ENCODE results near the gene DDX39A. TPM values are rescaled to one million over a fixed set of nuclear protein-coding genes. Genes with fewer than 3 reads are reported as not detected.
A peak's percentile ranks its signal among the peaks of the same experiment; 100 is the strongest.
"Not testable (repeated sequence)": the region's sequence is repeated elsewhere in the genome, so short reads cannot be mapped to it uniquely, and the experiment has no call there.

The DDX39A gene
- total RNA-seq, 2 donors from 2014 or later, result 225 to 236 TPM

DNA sequence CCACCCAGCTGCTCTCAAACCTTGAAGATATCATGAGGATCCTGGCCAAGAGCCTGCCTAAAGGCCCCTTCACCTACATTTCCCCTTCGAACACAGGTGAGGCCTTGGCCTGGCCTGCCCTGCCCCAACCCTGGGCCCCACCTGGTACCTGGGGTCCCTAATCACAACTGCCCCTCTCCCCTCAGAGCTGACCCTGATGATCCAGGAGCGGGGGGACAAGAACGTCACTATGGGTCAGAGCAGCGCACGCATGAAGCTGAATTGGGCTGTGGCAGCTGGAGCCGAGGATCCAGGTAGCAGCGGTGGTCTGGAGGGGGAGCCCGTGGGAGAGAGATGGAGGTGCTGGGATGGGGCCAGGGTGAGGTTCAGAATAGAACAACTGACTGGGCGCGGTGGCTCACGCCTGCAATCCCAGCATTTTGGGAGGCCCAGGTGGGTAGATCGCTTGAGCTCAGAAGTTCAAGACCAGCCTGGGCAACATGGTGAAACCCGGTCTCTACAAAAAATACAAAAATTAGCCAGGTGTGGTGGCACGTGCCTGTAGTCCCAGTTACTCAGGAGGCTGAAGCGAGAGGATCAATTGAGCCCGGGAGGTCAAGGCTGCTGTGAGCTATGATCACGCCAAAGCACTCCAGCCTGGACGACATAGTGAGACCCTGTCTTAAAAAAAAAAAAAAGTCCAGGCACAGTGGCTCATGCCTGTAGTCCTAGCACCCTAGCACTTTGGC, 17.5 kb downstream of the DDX39A start:
- Mint-ChIP-seq H3K27me3 (ENCODE audit: low read depth) (no peaks in the 10 kb centered on the region), H3K4me1 (ENCODE audit: low read depth) (peaks cover 16% of the 10 kb centered on the region), H3K27ac (peak overlapping the region; percentile 58), H3K9me3 (no peaks in the 10 kb centered on the region), H3K4me3 (no peak overlapping the region), H3K36me3 (ENCODE audit: insufficient read depth in 2 of 2) (peaks cover 28 to 49% of the 10 kb centered on the region in 2 donors)
- ATAC-seq (replicated peaks in 1 of 2) (no peak), DNase-seq (no peak)

DNA sequence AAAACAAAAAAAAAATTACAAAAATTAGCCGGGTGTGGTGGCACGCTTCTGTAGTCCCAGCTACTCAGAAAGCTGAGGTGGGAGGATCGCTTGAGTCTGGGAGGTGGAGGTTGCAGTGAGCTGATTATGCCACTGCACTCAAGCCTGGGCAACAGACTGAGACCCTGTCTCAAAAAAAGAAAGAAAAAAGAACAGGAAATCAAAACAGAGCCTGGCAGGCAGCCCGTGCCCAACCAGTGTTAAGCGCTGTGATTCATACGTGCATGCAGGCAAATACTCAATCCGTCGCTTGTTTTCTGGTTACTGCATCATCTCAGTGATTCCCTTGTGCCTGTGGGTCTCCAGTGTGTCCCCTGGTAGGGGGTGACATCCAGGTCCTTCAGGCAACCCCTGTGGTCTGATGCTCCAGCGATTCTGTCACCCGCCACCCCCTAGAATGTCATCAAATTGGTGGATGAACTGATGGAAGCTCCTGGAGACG, 18.1 kb downstream of the DDX39A start:
- DNase-seq (no peak), ATAC-seq (replicated peaks in 1 of 2) (peak; percentile 1 to 6)
- Mint-ChIP-seq H3K27ac (peak overlapping the region; percentile 83), H3K4me1 (ENCODE audit: low read depth) (peaks cover 22% of the 10 kb centered on the region), H3K4me3 (no peak overlapping the region), H3K9me3 (no peaks in the 10 kb centered on the region), H3K27me3 (ENCODE audit: low read depth) (no peaks in the 10 kb centered on the region), H3K36me3 (ENCODE audit: insufficient read depth in 2 of 2) (peaks cover 29 to 45% of the 10 kb centered on the region in 2 donors)

DNA sequence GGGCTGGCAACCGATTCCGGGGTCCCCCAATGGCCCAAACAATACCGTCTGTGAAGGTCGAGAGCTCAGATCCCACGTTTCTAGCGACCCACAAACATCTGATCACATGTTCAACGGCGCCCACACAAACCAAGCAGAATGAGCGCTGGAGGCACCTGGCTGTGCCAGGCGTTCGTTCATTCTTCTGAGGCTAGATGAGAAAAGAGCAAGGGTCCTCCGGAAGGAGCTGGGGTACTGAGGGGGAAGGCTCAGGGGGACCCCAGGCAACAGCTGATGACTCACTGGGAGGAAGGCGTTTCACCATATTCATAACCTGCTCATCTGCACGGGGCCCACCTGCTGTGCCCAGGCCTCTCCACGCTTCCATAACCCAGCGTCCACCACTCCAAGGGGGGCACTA, 22.0 kb downstream of the DDX39A start:
- not testable (repeated sequence) for H3K9me3 Mint-ChIP-seq; H3K4me3 Mint-ChIP-seq; DNase-seq; ATAC-seq (replicated peaks in 1 of 2); H3K27me3 Mint-ChIP-seq (ENCODE audit: low read depth)
- Mint-ChIP-seq H3K4me1 (ENCODE audit: low read depth) (peaks cover 37% of the 10 kb centered on the region), H3K27ac (peak overlapping the region; percentile 93), H3K36me3 (ENCODE audit: insufficient read depth in 2 of 2) (peaks cover 19 to 28% of the 10 kb centered on the region in 2 donors)

DNA sequence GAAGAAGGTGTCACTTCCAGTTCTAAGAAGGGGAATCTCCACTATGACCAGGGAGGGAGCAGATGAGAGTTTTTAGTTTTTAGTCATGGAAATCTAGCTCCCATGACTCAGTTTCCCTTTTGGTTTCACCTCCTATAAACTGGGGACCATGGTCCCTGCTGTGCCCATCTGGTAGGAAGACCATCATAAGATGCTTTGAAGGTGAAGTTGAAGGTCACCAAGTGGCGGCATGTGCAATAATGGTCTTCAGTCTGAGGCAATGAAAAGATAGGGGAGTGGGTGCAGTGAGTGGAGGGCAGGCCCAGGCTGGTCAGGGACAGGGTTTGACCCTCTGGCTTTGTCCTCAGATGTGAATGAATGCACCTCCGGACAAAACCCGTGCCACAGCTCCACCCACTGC, 22.4 kb downstream of the DDX39A start:
- H3K36me3 Mint-ChIP-seq (ENCODE audit: insufficient read depth in 2 of 2), result peaks cover 19 to 28% of the 10 kb centered on the region in 2 donors
- DNase-seq; ATAC-seq (replicated peaks in 1 of 2); H3K4me3 Mint-ChIP-seq; H3K27me3 Mint-ChIP-seq (ENCODE audit: low read depth); H3K9me3 Mint-ChIP-seq: not testable (repeated sequence)
- peaks cover 37% of the 10 kb centered on the region for H3K4me1 Mint-ChIP-seq (ENCODE audit: low read depth)
- peak overlapping the region; percentile 93 for H3K27ac Mint-ChIP-seq

DNA sequence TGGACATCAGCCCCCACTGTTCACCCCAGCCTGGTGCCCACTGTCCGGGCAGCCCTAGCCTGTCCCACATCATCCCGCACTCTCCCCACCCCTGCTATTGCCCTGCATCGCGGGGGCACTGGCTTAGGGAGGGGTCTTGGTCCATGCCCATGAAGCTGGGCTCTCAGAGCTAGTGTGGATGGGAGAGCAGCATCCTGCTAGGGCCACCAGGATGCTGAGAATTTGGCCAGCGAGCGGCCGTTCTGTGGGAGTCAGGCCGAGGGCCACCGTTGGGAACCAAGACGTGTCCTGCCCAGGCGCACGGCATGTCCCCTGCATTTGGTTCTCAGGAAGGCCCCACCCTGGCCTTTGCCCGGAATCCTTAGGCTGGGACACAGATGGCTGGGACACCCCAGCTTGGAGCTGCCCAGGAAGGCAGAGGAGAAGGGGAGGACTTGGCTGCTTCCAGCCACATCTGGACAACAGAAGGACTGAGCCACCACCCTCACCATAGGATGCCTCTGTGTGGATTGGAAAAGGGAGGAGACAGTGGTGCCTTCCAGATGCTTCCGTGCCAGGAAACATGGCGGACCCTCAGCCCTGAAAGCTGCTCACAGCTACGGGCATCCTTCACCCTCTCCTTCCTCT, 23.3 kb downstream of the DDX39A start:
- no peak overlapping the region for H3K4me3 Mint-ChIP-seq
- no peaks in the 10 kb centered on the region for H3K9me3 Mint-ChIP-seq
- H3K27ac Mint-ChIP-seq, result peak overlapping the region; percentile 73
- H3K36me3 Mint-ChIP-seq (ENCODE audit: insufficient read depth in 2 of 2), result peaks cover 21 to 26% of the 10 kb centered on the region in 2 donors
- DNase-seq (no peak), ATAC-seq (replicated peaks in 1 of 2) (no peak)
- H3K27me3 Mint-ChIP-seq (ENCODE audit: low read depth), result no peaks in the 10 kb centered on the region
- peaks cover 33% of the 10 kb centered on the region for H3K4me1 Mint-ChIP-seq (ENCODE audit: low read depth)

DNA sequence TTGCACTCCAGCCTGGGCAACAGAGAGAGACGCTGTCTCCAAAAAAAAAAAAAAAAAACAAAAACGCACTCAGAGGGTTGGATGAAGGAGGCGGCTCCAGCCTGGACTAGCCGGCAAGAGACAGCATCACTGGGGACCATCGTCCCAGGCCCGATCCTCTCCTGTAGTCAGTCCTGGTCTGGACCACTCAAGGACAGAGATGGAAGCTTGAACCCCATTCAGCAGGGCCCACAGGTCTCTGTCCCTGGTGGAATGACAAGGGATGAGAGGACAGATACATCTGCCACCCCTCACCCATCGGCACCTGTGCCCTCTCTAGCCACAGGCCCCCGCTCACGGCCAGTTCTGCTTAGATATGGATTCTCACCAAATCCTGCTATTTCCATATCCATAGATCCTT, 23.9 kb downstream of the DDX39A start:
- Mint-ChIP-seq H3K4me1 (ENCODE audit: low read depth) (peaks cover 34% of the 10 kb centered on the region), H3K27ac (peak overlapping the region; percentile 33), H3K9me3 (no peaks in the 10 kb centered on the region), H3K27me3 (ENCODE audit: low read depth) (no peaks in the 10 kb centered on the region), H3K4me3 (no peak overlapping the region), H3K36me3 (ENCODE audit: insufficient read depth in 2 of 2) (peaks cover 24 to 27% of the 10 kb centered on the region in 2 donors)
- no peak for ATAC-seq (replicated peaks in 1 of 2)
- no peak for DNase-seq

DNA sequence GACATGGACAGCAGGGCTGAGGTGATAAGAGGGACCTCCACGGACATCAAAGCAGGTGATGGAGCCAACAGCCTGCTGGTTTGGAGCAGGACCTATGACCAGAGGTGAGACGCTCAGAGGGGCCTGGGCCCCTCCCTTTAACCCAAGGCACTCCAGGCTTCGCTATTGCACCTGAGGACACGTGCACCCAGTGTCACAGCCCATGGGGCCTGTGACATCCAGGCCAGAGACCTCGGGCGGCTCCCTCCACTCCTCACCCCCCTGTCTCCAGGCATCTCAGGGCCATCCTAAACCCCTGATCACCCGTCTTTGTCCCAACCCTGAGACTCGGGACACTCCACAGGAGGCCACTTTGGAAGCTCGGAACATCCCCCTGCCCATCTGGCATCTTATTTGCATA, 25.0 kb downstream of the DDX39A start:
- Mint-ChIP-seq H3K9me3 (no peaks in the 10 kb centered on the region), H3K36me3 (ENCODE audit: insufficient read depth in 2 of 2) (peaks cover 23 to 32% of the 10 kb centered on the region in 2 donors), H3K4me3 (no peak overlapping the region), H3K27ac (no peak overlapping the region), H3K27me3 (ENCODE audit: low read depth) (no peaks in the 10 kb centered on the region), H3K4me1 (ENCODE audit: low read depth) (peaks cover 34% of the 10 kb centered on the region)
- DNase-seq, result no peak
- ATAC-seq (replicated peaks in 1 of 2), result peak in 1 of 2 donors; percentile 21

DNA sequence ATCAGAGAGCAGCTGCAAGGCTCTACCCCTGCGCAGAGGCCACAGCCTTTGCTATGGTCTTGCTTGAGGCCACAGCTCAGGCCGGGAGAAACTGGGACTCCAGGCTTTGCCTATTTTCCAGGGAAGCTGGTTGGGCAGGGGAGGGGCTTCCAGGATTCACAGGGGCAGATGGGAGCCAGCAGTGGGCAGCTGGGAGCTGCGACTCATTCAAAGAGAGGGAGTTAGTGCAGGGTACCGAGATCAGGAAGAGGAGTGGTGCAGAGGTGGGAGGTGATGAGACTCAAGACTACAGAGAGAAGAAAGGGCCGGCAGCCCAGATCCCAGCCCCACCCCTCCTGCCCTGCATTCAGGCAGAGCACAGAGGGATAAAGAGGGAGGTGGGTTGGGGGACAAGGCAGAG, 25.8 kb downstream of the DDX39A start:
- Mint-ChIP-seq H3K4me3 (no peak overlapping the region), H3K4me1 (ENCODE audit: low read depth) (peaks cover 39% of the 10 kb centered on the region), H3K27me3 (ENCODE audit: low read depth) (no peaks in the 10 kb centered on the region), H3K36me3 (ENCODE audit: insufficient read depth in 2 of 2) (peaks cover 26 to 32% of the 10 kb centered on the region in 2 donors), H3K9me3 (no peaks in the 10 kb centered on the region), H3K27ac (peak overlapping the region; percentile 39)
- DNase-seq (no peak), ATAC-seq (replicated peaks in 1 of 2) (peak in 1 of 2 donors; percentile 9)

DNA sequence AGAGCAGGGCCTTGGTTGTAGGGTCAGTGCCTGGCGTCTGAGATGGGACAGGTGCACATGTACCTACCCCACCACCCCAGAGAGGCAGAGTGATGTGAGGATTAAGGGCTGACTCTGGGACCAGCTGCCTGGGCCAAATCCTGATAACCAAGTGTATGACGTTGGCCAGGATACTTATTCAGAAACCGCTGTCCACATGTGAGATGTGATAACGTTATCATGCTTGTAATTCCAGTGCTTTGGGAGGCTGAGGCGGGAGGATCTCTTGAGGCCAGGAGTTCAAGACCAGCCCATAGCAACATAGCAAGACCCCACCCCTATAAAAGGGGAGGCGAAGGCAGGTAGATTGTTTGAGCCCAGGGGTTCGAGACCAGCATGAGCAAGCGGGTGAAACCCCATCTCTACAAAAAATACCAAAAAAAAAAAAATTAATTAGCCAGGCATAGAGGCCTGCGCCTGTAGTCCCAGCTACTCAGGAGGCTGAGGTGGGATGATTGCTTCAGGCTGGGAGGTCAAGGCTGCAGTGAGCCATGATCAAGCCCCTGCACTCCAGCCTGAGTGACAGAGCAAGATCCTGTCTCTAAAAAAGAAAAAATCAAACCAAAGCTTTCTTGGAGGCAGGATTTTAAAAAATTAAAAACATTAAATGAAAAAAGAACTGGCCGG, 27.9 kb downstream of the DDX39A start:
- no peaks in the 10 kb centered on the region for H3K27me3 Mint-ChIP-seq (ENCODE audit: low read depth)
- no peaks in the 10 kb centered on the region for H3K9me3 Mint-ChIP-seq
- H3K4me1 Mint-ChIP-seq (ENCODE audit: low read depth), result peaks cover 36% of the 10 kb centered on the region
- ATAC-seq (replicated peaks in 1 of 2), result no peak
- no peak overlapping the region for H3K4me3 Mint-ChIP-seq
- H3K27ac Mint-ChIP-seq, result no peak overlapping the region
- no peak for DNase-seq
- H3K36me3 Mint-ChIP-seq (ENCODE audit: insufficient read depth in 2 of 2), result peaks cover 16 to 31% of the 10 kb centered on the region in 2 donors

DNA sequence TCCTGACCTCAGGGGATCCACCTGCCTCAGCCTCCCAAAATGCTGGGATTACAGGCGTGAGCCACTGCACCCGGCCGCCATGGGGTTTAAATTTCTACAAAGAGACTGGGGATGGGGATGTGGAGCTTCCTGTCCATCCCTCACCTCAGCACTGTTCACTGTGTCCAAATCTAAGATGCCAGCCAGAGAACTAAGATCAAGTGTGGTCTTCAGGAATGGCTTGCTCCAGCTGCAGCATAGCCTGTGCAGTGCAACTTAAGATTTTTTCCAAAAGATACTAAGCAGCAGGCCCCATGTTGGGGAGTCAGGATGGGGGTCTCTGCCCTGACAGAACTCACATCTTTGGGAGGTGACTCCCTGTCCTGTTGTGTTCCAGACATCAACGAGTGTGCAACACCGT, 28.6 kb downstream of the DDX39A start:
- no peaks in the 10 kb centered on the region for H3K27me3 Mint-ChIP-seq (ENCODE audit: low read depth)
- ATAC-seq (replicated peaks in 1 of 2), result no peak
- DNase-seq, result no peak
- H3K36me3 Mint-ChIP-seq (ENCODE audit: insufficient read depth in 2 of 2), result peaks cover 14 to 31% of the 10 kb centered on the region in 2 donors
- H3K9me3 Mint-ChIP-seq, result no peaks in the 10 kb centered on the region
- peaks cover 31% of the 10 kb centered on the region for H3K4me1 Mint-ChIP-seq (ENCODE audit: low read depth)
- peak overlapping the region; percentile 15 for H3K27ac Mint-ChIP-seq
- peak overlapping the region in 1 of 2 donors; percentile 36 for H3K4me3 Mint-ChIP-seq

DNA sequence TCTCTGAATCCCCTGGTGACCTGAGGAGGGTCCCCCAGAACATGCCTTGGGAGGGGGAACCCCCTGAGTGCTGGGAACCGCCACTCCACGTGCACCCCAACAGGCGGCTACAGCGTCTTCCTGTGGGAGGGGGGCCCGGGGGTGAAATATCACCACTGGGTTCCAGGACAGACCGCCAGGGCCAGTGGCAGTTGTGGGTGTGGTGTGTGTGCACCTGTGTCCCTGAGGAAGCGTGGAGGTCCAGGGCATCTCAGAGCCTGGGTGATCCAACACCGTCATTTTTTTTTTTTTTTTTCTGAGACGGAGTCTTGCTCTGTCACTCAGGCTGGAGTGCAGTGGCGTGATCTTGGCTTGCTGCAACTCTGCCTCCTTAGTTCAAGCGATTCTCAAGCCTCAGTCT, 33.6 kb downstream of the DDX39A start:
- no peaks in the 10 kb centered on the region for H3K9me3 Mint-ChIP-seq
- H3K36me3 Mint-ChIP-seq (ENCODE audit: insufficient read depth in 2 of 2), result peaks cover 23 to 41% of the 10 kb centered on the region in 2 donors
- H3K4me3 Mint-ChIP-seq, result peak overlapping the region; percentile 89 to 92
- H3K27me3 Mint-ChIP-seq (ENCODE audit: low read depth), result no peaks in the 10 kb centered on the region
- peaks cover 28% of the 10 kb centered on the region for H3K4me1 Mint-ChIP-seq (ENCODE audit: low read depth)
- peak overlapping the region; percentile 94 for H3K27ac Mint-ChIP-seq
- ATAC-seq (replicated peaks in 1 of 2) (no peak), DNase-seq (no peak)

DNA sequence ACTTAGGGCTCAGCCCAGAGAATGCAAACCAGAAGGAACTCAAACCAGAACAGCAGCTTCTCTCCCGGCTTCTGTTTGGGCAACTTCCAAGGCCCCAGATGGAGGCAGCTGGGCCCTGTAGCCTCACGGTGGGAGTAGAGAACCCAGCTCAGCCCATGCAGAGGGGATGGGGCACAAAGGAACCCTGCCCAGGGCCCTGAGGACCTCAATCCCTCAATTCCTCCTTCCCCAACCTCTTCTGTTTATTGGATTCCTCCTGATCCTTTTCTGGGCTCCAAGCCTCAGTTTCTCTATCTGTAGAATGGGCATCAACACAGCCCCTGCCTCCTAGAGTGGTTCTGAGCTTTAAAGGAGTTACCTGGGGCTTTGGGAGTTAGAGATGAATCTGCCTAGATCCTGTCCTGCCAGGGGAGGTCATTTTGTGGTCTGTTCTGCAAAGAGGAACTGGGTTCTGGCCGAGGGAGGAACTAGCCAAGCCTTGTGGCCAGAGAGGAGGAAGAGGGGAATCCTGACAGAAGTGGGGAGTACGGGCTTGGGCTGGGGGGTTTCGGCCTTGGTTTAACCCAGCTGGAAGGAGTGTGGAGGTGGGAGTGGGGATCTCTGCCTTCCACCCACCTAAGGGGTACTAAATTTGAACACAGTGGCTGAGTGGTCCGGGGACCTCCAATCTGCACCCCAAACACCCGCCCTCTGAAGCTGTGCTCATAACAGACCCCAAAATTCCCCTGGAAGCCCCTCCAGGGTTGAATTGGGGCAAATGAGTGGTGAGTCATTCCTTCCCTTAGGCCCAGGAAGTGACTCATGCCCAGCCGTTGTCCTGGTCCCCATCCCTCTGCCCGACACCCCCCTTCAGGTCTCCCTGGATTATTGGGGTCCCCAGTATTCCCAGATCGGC, 35.2 kb downstream of the DDX39A start:
- no peaks in the 10 kb centered on the region for H3K27me3 Mint-ChIP-seq (ENCODE audit: low read depth)
- peak overlapping the region; percentile 89 to 92 for H3K4me3 Mint-ChIP-seq
- peaks cover 44% of the 10 kb centered on the region for H3K4me1 Mint-ChIP-seq (ENCODE audit: low read depth)
- H3K9me3 Mint-ChIP-seq, result no peaks in the 10 kb centered on the region
- H3K27ac Mint-ChIP-seq, result peak overlapping the region; percentile 94
- DNase-seq (peak; percentile 65 to 75), ATAC-seq (replicated peaks in 1 of 2) (peak; percentile 36)
- peaks cover 23 to 34% of the 10 kb centered on the region in 2 donors for H3K36me3 Mint-ChIP-seq (ENCODE audit: insufficient read depth in 2 of 2)

All from activated T-cell treated with anti-CD3 and anti-CD28 coated beads, Interleukin-2, amount 50 U/mL, for 72 hours (primary cell).